Activated CD4-positive, alpha-beta T cell treated with anti-CD3 and anti-CD28 coated beads for 1 hour (primary cell): ENCODE results near the gene RPL21.
"Not testable (repeated sequence)": the region's sequence is repeated elsewhere in the genome, so short reads cannot be mapped to it uniquely, and the experiment has no call there.

ENCODE experiments used
- DNase-seq: peaks from one replicate; pipeline ENCODE4 v3.0.0-alpha.2; 2020

Gene RPL21

GRCh38 chr13:27290715-27291114 is 39.4 kb downstream of the RPL21 start:
- no peak for DNase-seq

- DNase-seq, result not testable (repeated sequence)
These were observed 40.6 kb downstream of the RPL21 start for GRCh38 chr13:27291967-27292366.

DNA sequence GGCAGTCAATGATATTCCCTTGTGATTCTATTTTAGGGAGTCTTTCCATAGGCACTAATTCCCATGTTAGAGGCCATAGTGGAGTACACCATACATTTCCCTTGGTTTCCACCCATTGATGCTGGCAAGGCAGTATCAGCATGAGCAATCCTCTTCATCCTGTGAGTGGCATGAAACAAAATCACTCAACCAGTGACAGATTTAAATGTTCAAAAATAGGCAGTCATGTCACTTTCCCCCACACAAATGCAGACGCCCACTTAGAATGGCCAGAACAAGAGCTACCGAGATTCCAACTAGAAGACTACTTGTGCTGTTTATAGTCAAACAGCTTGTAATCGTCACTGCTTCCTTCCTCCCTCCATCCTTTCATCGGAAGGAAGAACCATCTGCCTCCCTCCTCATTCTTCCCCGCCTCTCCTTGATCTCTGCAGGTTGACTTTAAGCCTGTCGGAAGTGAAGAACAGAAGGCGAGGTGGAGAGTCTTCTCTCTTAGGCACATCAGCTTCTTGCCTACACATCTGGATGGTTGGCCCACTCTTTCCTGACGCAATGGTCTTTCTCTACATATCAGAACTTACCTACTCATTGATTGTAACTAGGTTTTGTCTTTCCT is 41.8 kb downstream of the RPL21 start:
- DNase-seq, result no peak

GRCh38 chr13:27293873-27294515 is 42.6 kb downstream of the RPL21 start:
- no peak for DNase-seq

DNA sequence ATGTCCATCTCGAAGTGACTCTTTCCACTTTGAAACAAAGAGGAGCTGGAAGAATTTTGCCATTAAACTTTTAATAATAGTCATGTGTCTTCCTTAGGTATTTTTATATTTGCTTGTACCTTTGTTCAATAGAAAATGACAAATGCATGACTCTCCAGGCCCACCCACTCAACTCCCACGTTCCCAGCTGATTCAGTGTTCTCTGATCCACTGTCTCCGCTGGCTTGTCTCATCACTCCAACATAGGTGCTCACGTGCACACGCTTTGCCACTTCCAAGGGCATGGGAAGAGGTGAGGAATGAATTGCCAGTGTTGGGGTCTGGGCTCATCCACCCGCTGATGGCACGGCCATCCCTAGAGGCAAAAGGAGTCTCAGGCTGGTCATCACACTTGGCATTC is 43.7 kb downstream of the RPL21 start:
- DNase-seq, result no peak

- DNase-seq, result no peak
These were observed 44.3 kb downstream of the RPL21 start for GRCh38 chr13:27295660-27296059.

- DNase-seq, result no peak
These were observed 45.1 kb downstream of the RPL21 start for GRCh38 chr13:27296496-27296895.

- DNase-seq, result no peak
These were observed 47.5 kb downstream of the RPL21 start for GRCh38 chr13:27298849-27299248.

- not testable (repeated sequence) for DNase-seq
These were observed 49.0 kb downstream of the RPL21 start for GRCh38 chr13:27300406-27300805.

DNA sequence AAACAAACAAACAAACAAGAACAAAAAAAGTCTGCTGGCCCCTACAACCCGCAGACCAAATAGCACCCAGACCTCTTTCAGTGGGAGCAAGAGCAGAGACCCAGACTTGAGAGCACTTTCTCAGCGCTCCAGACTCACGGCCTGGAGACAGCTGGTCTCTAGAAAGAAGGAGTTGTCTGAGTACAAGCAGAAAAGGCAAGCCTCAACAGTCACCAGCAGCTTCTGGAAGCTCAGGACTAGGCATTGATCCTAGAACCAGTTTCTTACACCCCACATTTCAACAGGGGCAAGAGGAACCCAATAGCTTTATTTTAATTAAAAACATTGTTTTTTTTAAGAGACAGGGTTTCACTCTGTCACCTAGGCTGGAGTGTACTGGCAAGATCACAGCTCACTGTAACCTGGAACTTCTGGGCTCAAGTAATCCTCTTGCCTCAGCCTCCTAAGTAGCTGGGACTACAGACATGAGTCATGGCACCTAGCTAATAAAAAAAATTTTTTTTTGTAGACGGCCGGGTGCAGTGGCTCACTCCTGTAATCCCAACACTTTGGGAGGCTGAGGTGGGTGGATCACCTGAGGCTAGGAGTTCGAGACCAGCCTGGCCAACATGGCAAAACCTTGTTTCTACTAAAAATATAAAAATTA is 49.7 kb downstream of the RPL21 start:
- no peak for DNase-seq

DNA sequence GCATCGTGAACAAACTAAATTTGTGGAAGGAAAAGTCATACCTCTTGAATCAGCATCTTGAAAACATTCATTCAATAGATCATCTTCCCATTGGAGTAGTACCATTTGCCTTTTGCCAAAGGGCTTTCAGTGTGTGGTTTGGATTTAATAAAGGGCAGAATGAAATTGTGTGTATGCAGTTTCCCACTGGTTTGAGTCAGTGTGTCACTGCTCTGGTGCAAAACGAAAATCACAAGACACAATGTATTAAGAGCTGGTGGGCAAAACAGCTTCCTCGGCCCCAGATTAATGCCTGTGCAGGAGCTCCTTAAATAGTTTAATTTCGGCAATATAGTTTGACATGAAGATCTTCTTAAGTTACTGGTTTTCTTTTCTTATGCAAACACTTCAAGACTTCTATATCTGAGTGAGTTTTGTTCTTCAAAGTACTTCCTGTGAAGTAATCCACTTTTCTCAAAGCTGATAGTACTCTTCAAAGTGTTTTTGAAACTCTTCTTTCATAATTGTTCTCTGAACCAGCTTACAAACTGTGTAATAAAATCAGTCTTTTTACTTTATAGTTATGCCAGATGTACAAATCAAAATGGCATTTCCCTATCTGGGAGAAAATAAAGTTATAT is 51.4 kb downstream of the RPL21 start:
- no peak for DNase-seq

- DNase-seq, result no peak
These were observed 52.7 kb downstream of the RPL21 start for GRCh38 chr13:27304099-27304498.

DNA sequence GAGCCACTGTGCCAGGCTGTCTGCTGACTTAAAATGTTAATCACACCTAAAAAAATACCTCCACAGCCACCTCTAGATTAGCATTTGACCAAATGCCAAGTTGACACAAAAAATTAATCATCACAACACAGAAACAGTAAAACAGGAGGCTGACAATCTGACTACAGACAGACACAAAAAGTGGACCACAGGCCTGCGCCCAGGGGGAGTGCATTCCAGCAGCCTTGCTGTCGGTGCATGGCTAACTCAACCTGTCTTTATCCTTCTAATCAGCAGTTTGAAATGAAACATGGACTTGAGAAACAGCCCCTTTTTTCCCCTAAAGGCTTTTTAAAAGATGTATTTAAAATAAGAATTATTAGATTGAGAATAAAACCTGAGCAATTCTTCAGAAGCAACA is 53.3 kb downstream of the RPL21 start:
- DNase-seq, result no peak
